ENCODE data around the gene CTAGE4. TPM values are rescaled to one million over a fixed set of nuclear protein-coding genes. Genes with fewer than 3 reads are reported as not detected.
"Not testable (repeated sequence)": the region's sequence is repeated elsewhere in the genome, so short reads cannot be mapped to it uniquely, and the experiment has no call there.

Gene CTAGE4
- total and polyA plus RNA-seq, 2 donors (not counting 3 experiments of a cell fraction or from before 2014, with no cell fraction given): 0.04 TPM; not detected in 1

GRCh38 chr7:144223675-144224074, 40.4 kb downstream of the CTAGE4 start:
- FAIRE-seq; DNase-seq (ENCODE audit: low read depth, low spot score); H3K4me1 ChIP-seq (ENCODE audit: control insufficient read depth, extremely low read depth, insufficient read depth, low read length); H3K27ac ChIP-seq (ENCODE audit: insufficient read depth, low read depth, low read length); H3K36me3 ChIP-seq (ENCODE audit: control insufficient read depth in 2 of 2, extremely low read depth in 1 of 2, insufficient read depth in 2 of 2, low read length in 2 of 2); H3K9me1 ChIP-seq (replicated peaks; ENCODE audit: control insufficient read depth, extremely low read depth, insufficient read depth, low read length); H3K27me3 ChIP-seq (ENCODE audit: control insufficient read depth in 2 of 2, insufficient read depth in 2 of 2, low read length in 2 of 2); dilution Hi-C loops (cut with MboI; ENCODE audit: extremely low pct_ligation_motif_present, low sequenced_read_pairs); H3K4me3 ChIP-seq (replicated peaks in 1 of 3; ENCODE audit: insufficient read depth in 1 of 3, low read depth in 1 of 3, low read length in 3 of 3); H2AFZ ChIP-seq (ENCODE audit: low read depth, low read length); CTCF ChIA-PET; H4K20me1 ChIP-seq (replicated peaks; ENCODE audit: control insufficient read depth, extremely low read depth, insufficient read depth, low read length); POLR2A ChIA-PET; intact Hi-C loops (cut with micrococcal nuclease); H3K9me3 ChIP-seq (replicated peaks; ENCODE audit: control insufficient read depth, insufficient read depth, low read length); BruUV-seq (replicated peaks); H3K9ac ChIP-seq (replicated peaks; ENCODE audit: extremely low read depth, insufficient read depth, low read length); H3K4me2 ChIP-seq (ENCODE audit: insufficient read depth, low read length); H3K79me2 ChIP-seq (ENCODE audit: control insufficient read depth, insufficient read depth, low read length): not testable (repeated sequence)

GRCh38 chr7:144226866-144227265, 43.6 kb downstream of the CTAGE4 start:
- intact Hi-C loops (cut with micrococcal nuclease); H3K79me2 ChIP-seq (ENCODE audit: control insufficient read depth, insufficient read depth, low read length); H3K9me1 ChIP-seq (replicated peaks; ENCODE audit: control insufficient read depth, extremely low read depth, insufficient read depth, low read length); H3K9me3 ChIP-seq (replicated peaks; ENCODE audit: control insufficient read depth, insufficient read depth, low read length); CTCF ChIA-PET; H3K27me3 ChIP-seq (ENCODE audit: control insufficient read depth in 2 of 2, insufficient read depth in 2 of 2, low read length in 2 of 2); DNase-seq (ENCODE audit: low read depth, low spot score); H3K36me3 ChIP-seq (ENCODE audit: control insufficient read depth in 2 of 2, extremely low read depth in 1 of 2, insufficient read depth in 2 of 2, low read length in 2 of 2); H3K9ac ChIP-seq (replicated peaks; ENCODE audit: extremely low read depth, insufficient read depth, low read length); H4K20me1 ChIP-seq (replicated peaks; ENCODE audit: control insufficient read depth, extremely low read depth, insufficient read depth, low read length); dilution Hi-C loops (cut with MboI; ENCODE audit: extremely low pct_ligation_motif_present, low sequenced_read_pairs); H3K4me3 ChIP-seq (replicated peaks in 1 of 3; ENCODE audit: insufficient read depth in 1 of 3, low read depth in 1 of 3, low read length in 3 of 3); H3K27ac ChIP-seq (ENCODE audit: insufficient read depth, low read depth, low read length); H3K4me2 ChIP-seq (ENCODE audit: insufficient read depth, low read length); H3K4me1 ChIP-seq (ENCODE audit: control insufficient read depth, extremely low read depth, insufficient read depth, low read length); FAIRE-seq; POLR2A ChIA-PET; H2AFZ ChIP-seq (ENCODE audit: low read depth, low read length); BruUV-seq (replicated peaks): not testable (repeated sequence)

- CTCF ChIA-PET: not testable (repeated sequence)
Measured at GRCh38 chr7:144228810-144229209, 45.5 kb downstream of the CTAGE4 start.

GRCh38 chr7:144231027-144231426, 47.8 kb downstream of the CTAGE4 start:
- H3K36me3 ChIP-seq (ENCODE audit: control insufficient read depth in 2 of 2, extremely low read depth in 1 of 2, insufficient read depth in 2 of 2, low read length in 2 of 2); H3K9me1 ChIP-seq (replicated peaks; ENCODE audit: control insufficient read depth, extremely low read depth, insufficient read depth, low read length); H3K4me1 ChIP-seq (ENCODE audit: control insufficient read depth, extremely low read depth, insufficient read depth, low read length); H3K4me2 ChIP-seq (ENCODE audit: insufficient read depth, low read length); H3K9ac ChIP-seq (replicated peaks; ENCODE audit: extremely low read depth, insufficient read depth, low read length); H3K9me3 ChIP-seq (replicated peaks; ENCODE audit: control insufficient read depth, insufficient read depth, low read length); H3K4me3 ChIP-seq (replicated peaks in 1 of 3; ENCODE audit: insufficient read depth in 1 of 3, low read depth in 1 of 3, low read length in 3 of 3); dilution Hi-C loops (cut with MboI; ENCODE audit: extremely low pct_ligation_motif_present, low sequenced_read_pairs); BruUV-seq (replicated peaks); H4K20me1 ChIP-seq (replicated peaks; ENCODE audit: control insufficient read depth, extremely low read depth, insufficient read depth, low read length); CTCF ChIA-PET; POLR2A ChIA-PET; DNase-seq (ENCODE audit: low read depth, low spot score); H2AFZ ChIP-seq (ENCODE audit: low read depth, low read length); H3K27ac ChIP-seq (ENCODE audit: insufficient read depth, low read depth, low read length); H3K27me3 ChIP-seq (ENCODE audit: control insufficient read depth in 2 of 2, insufficient read depth in 2 of 2, low read length in 2 of 2); H3K79me2 ChIP-seq (ENCODE audit: control insufficient read depth, insufficient read depth, low read length); intact Hi-C loops (cut with micrococcal nuclease); FAIRE-seq: not testable (repeated sequence)

More at GRCh38 chr7:144228810-144229209, 45.5 kb downstream of the CTAGE4 start:
- H2AFZ ChIP-seq (ENCODE audit: low read depth, low read length); H4K20me1 ChIP-seq (replicated peaks; ENCODE audit: control insufficient read depth, extremely low read depth, insufficient read depth, low read length); H3K36me3 ChIP-seq (ENCODE audit: control insufficient read depth in 2 of 2, extremely low read depth in 1 of 2, insufficient read depth in 2 of 2, low read length in 2 of 2); intact Hi-C loops (cut with micrococcal nuclease); H3K27ac ChIP-seq (ENCODE audit: insufficient read depth, low read depth, low read length); BruUV-seq (replicated peaks); H3K9ac ChIP-seq (replicated peaks; ENCODE audit: extremely low read depth, insufficient read depth, low read length); H3K4me3 ChIP-seq (replicated peaks in 1 of 3; ENCODE audit: insufficient read depth in 1 of 3, low read depth in 1 of 3, low read length in 3 of 3); H3K9me3 ChIP-seq (replicated peaks; ENCODE audit: control insufficient read depth, insufficient read depth, low read length); POLR2A ChIA-PET; H3K27me3 ChIP-seq (ENCODE audit: control insufficient read depth in 2 of 2, insufficient read depth in 2 of 2, low read length in 2 of 2); H3K4me2 ChIP-seq (ENCODE audit: insufficient read depth, low read length); DNase-seq (ENCODE audit: low read depth, low spot score); H3K9me1 ChIP-seq (replicated peaks; ENCODE audit: control insufficient read depth, extremely low read depth, insufficient read depth, low read length); H3K4me1 ChIP-seq (ENCODE audit: control insufficient read depth, extremely low read depth, insufficient read depth, low read length); FAIRE-seq; dilution Hi-C loops (cut with MboI; ENCODE audit: extremely low pct_ligation_motif_present, low sequenced_read_pairs); H3K79me2 ChIP-seq (ENCODE audit: control insufficient read depth, insufficient read depth, low read length): not testable (repeated sequence)

Data from endothelial cell of umbilical vein (primary cell).